NCI-H1105 treated with DMSO at 0.1 percent for 48 hours (cell line): ENCODE results near the gene POLR3C.
"Not testable (repeated sequence)": the region's sequence is repeated elsewhere in the genome, so short reads cannot be mapped to it uniquely, and the experiment has no call there.

Source experiments
- DNase-seq: peaks from one replicate; lab custom pipeline; 2025; lab: John Stamatoyannopoulos, UW

Gene POLR3C, protein sequence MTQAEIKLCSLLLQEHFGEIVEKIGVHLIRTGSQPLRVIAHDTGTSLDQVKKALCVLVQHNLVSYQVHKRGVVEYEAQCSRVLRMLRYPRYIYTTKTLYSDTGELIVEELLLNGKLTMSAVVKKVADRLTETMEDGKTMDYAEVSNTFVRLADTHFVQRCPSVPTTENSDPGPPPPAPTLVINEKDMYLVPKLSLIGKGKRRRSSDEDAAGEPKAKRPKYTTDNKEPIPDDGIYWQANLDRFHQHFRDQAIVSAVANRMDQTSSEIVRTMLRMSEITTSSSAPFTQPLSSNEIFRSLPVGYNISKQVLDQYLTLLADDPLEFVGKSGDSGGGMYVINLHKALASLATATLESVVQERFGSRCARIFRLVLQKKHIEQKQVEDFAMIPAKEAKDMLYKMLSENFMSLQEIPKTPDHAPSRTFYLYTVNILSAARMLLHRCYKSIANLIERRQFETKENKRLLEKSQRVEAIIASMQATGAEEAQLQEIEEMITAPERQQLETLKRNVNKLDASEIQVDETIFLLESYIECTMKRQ

DNA sequence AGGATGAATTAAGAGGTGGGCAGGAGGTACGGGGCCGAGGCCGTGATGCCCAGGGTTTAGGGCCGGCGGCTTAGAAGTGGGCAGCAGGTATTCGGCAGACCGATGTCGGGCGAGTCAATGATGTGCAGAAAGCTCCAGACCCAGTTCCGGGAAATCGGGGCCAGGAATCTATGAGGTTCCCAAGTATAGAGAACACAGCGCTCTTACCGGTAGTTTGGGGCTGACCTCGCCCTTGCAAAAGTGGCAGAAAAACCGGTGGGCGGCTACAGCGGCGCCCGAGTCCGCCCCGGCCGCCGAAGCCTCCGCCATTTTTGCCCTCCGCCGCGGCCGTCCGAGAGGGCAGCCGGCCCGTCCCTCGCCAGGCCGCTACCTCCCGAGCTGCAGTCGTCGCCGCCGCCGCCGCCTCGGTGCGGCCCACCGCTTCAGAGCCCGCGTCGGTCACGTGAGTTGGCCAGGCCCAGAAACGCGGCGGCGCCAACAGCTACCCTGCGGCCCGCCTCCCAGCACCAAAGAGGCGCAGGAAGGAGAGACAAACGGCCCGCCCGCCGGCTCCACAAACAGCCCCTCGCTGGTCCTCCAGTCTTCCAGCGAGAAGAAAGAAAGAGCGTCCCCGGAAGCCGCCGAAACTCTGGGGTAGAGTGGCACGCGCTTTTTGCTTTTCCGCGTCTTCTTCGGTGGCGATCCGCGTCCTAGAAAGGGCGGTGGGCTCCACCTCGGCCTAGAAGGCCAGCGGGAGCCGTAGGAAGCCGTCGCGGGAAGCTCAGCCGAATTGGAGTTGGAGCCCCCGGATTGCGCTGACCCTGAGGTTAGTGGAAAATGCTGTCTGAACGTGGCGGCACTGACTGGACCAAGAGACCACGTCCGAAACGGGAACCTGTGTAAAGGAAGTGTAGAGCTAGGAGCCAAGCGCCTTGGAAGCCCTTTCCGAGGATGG is at the start of gene POLR3C, which contains the start of gene RNF115:
Gene POLR3C, plus strand, starts transcription at position 636 of the 934 bp plus-strand sequence. CDS start 1,577 bp downstream, outside the sequence.
Gene RNF115, minus strand, starts transcription at position 531 of the 934 bp plus-strand sequence. Its CDS starts 222 bp downstream, at position 309.
- DNase-seq, result peak; percentile 94

DNA sequence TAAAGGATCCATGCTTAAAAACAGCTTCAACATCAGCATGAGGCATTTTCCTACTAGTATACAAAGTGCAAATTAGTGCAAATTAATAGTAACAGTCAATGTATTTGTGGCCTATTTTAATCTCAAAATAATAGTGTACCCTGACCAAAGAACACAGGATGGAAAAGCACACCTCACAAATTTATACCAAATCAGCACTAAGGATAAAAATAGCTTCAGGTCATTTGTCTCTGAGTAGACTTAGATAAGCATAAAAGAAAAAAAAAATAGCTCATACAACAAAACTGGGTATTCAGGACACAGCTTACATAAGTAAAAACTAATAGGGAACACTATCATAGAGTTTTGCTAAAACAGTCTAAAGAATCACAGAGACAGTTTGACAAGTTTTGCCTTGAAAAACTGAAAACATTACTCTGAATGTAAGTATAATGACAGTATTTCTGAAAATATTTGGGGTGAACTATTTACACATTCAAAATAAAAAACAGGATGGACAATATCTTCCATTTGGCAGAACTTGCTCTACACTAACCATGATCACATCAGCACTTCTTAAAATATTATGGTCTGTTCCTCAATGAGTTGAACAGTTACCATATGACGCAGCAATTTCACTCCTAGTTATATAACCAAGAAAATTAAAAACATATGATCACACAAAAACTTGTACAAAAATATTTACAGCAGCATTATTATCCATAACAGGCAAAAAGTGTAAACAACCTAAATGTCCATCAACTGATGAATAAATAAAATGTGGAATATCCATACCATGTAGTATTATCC is 46.4 kb upstream of the POLR3C start:
- DNase-seq, result no peak

DNA sequence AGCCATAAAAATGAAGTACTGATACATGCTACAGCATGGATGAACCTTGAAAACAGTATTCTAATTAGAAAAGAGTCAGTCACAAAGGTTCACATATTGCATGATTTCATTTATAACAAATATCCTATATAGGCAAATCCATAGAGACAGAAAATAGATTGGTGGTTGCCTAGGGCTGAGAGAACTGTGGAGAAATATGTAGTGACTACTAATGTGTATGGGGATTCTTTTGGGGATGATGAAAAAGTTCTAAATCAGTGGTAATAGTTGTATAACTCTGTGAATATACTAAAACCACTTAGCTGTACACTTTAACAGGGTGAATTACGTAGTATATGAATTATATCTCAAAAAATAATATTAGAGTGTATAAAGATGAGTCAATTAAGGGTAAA is 45.9 kb upstream of the POLR3C start:
- no peak for DNase-seq

DNA sequence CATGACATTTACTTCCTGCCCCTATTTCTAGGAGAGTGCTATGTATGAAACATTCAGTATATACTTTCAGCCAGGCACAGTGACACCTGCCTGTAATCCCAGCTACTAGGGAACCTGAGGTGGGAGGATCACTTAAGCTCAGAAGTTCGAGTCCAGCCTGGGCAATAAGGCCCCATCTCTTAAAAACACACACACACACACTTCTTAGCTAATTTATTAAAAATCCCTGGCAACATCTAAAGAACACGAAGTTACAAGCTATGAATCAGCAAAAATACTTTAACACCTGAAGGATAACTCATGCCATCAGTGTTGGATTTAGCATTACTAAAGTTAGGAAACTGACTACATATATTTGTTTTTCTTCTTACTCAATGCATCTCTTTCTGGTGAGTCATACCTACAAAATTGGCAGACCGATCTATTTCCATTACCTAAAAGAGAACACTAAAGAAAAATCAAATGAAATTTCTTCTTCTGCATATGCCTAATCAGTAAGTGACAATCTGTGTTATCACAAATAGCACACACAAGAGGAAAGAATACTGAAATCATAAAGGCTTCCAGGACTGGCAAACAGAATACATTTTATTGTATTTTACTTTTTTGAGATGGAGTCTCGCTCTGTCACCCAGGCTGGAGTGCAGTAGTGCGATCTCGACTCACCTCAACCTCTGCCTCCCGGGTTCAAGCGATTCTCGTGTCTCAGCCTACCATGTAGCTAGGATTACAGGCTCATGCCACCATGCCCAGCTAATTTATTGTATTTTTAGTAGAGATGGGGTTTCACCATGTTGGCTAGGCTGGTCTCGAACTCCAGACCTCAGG is 41.5 kb upstream of the POLR3C start:
- no peak for DNase-seq

DNA sequence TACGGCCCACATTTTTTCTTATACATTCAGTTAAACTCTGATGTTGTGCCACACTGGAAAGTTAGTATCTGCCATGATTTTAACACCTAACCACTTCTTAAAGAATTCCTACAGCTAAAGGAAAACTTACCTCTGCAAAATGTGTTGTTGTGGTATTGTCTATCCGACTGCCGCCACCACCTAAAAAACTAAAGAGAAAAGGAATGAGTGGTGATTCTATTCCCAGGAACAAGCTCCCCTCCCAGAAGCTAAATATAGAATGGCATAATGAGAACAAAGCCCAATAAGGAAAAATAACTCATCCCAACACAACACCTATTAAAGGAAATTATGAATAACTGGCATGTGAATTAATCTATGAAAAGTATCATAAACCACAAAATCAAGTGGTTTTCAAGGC is 39.6 kb upstream of the POLR3C start:
- no peak for DNase-seq

DNA sequence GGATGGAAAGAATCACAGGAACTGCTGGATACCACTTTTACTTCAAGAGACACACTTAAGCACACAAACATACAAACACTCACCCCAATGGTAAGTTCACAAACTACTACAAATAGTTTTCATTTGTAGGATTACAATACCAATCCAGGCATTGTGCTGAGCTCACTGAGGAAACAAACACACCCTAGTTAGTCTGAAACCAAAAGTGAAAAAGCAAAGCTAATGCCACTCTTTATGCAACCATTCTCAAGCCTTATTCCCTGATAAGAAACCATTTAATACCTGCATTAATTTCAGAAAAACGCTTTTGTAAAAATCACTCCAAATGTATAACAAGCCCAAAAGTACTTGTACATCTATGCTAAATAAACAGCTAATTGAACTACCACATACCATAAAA is 38.5 kb upstream of the POLR3C start:
- DNase-seq, result no peak

DNA sequence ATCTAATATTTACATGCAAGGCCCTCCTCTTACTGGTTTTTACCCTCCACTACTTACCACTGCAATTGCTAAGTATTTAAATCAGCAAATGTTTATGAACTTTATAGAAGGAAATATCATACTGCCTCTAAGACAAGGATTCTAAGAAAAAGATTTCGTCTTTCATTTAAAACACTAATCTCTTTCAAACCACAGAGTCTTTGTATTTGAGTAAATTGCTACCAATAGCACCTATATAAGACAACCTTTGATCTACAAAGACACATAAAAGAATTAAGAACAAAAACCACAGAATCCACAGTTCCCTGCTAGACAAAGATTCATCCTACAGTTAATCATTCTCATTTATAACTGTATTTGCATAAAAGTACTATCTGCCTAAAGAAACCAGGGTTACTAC is 37.7 kb upstream of the POLR3C start:
- no peak for DNase-seq

DNA sequence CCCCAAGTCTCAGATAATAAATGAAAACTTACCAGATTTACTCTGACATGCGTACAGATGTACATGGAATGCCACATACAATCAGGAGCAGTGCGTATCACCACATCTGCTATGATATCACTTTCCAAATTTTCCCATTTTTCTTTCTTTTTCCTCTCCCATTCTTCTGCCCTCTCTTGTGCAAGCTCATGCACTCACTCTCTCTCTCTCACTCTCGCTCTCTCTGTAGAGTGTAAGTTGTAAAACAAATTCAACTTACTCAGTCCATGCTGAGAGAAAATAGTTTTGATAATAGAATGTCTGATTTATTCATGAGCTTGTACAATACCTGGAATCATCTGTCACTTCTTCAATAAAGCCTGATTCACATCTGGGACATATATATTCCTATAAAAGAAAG is 35.4 kb upstream of the POLR3C start:
- DNase-seq, result no peak

DNA sequence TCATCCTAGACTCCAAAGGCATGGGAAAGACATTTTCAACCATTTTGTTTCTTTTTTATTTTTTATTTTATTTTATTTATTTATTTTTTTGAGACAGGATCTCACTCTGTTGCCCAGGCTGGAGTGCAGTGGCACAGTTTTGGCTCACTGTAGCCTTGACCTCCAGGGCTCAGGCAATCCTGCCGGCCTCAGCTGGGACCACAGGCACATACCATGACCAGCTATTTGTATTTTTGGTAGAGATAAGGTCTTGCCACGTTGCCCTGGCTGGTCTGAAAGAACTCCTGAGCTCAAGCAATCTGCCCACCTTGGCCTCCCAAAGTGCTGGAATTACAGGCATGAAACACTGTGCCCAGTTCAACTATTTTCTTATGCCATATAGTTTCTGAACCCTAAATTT is 32.1 kb upstream of the POLR3C start:
- DNase-seq, result not testable (repeated sequence)

DNA sequence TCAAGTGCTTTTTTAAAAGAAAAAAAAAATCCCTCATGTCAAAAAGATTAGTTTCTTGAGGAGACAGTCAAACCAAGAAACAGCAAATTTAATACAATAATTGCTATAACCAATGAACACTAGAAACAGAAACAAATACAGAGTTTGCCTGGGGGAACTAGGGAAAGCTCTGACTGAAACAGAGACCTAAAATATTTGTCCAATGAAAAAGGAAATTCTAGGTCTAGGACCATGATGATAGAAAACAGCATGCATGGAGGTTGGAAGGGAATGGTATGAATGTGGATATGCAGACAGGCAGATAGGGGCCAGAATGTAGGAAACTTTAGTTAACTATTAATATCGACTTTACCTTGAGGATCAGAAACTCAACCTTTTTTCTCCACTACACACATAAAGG is 31.5 kb upstream of the POLR3C start:
- no peak for DNase-seq

DNA sequence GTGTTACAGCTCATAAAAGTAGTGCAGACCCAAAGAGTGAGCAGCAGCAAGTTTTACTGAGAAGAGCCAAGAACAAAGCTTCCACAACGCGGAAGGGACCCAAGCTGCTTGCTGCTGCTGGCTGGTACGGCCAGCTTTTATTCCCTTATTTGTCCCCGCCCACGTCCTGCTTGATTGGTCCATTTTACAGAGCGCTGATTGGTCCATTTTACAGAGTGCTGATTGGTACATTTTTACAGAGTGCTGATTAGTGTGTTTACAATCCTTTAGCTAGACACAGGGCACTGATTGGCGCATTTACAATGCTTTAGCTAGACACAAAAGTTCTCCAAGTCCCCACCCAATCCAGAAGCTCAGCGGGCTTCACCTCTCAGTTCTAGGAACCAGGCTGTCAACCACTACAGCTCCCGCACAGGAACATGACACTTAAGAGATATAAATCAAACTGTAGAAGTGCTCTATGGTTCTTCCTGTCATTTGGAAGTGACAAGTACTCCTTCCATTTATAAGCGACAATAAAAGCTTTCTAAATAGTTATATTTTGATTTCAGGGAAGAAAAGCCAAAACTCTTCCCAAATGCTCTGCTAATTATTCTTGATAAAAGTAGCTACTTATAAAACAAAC is 28.6 kb upstream of the POLR3C start:
- no peak for DNase-seq

DNA sequence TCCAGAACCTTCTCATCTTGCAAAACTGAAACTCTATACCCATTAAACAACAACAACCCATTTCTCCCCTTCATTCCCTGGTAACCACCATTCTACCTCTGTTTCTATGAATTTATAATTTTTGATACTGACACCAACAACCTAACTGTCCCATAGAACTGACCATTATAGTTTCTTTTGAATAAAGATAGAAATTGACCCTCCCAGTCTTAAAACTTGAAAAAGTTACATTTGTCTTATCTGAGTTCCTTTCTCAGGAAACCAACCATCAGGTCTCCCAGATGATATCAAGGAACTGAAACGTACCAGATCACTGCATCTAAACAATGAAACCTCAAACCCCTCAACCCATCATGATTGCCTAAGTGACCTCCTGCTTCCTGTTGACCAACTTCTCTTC is 27.2 kb upstream of the POLR3C start:
- no peak for DNase-seq

DNA sequence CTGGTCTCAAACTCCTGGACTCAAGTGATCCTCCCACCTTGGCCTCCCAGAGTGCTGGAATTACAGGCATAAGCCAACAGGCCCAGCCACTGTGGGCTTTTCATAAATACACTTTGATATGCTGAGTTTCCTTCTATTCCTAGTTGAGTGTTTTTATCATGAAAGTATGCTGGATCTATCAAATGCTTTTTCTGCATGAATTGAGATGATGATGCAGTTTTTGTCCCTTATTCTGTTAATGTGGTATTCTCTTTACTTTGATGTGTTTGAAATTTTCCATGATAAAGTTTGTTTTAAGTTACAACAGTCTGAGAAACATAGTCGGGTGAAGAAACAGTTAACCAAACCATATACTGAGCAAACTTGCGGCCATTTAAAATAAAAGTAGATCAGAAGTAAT is 24.2 kb upstream of the POLR3C start:
- DNase-seq, result no peak

DNA sequence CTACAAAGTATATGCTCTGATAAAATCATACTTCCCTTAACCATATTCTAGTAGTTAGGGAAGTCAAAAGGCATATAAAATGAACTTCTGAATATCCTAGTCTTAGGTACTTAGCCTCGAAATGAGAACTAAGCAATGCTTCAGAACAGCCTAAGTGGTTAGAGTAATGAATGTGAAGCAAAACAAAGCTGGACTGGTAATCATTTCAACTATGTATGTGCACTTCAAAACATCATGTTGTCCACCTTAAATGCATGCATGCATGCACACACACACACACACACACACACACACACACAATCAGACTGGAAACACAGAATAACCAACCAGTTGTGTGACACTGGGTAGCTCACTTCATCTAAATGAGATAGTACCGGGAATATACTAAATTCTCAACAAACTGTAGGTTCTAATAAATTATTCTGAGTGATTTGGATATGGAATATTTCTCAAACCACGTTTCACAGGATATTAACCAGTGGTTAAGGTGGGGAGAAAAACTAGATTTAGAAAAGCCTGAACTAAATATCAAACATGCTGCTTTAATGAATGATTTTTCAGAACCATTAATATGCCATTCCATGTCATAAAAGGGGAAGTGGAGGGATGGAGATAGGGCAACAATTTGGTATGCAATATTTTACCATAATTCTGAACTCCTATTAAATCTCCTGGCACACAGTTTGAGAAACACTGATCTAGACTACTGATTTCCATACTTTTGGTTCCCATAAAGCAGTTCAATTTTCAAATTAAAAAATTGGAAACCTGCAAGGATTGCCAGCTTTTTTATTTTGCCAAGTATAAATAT is 19.6 kb upstream of the POLR3C start:
- no peak for DNase-seq

DNA sequence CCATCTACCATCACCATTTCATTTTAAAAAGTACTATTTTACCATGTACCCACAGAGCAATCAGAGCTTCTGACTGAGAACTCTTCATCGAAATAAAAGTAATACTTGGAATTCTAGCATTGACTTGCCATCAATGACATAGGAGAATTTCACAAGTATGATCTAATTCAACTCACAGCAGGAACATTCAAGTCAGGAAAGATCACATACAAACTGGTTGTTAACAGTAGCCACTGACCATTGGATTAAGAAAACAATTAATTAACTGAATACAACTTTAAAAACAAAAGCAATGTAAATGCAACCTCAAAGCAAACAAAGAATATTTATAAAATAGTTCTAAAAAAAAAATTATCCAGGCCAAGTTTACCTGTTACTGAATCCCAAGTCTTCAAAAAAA is 18.9 kb upstream of the POLR3C start:
- DNase-seq, result no peak

DNA sequence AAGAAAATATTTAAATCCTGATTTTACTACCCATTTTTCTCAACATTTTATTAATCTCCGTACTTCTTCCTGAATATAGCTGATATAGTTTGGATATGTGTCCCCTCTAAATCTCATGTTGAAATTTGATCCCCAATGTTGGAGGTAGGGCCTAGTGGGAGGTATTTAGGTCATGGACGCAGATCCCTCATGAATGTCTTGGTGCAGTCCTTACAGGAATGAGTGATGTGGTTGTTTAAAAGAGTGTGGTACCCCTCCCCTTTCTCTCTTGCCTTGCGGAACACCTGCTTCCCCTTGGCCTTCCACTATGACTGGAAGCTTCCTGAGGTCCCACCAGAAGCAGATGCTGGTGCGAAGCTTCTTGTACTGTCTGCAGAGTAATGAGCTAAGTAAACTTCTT is 17.6 kb upstream of the POLR3C start:
- no peak for DNase-seq

DNA sequence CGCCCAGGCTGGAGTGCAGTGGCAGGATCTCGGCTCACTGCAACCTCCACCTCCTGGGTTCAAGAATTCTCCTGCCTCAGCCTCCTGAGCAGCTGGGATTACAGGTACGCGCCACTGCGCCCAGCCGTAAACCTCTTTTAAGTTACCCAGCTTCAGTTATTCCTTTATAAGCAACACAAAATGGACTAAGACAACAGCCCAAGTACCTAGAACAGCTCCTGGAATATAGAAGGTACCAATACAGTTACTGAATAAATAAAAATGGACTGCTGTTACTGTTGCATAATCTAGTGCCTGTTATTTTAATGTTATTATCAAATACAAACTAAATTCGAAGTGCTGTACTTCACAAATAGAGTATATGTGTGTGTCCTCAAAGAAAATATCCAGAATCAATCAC is 17.2 kb upstream of the POLR3C start:
- DNase-seq, result no peak

DNA sequence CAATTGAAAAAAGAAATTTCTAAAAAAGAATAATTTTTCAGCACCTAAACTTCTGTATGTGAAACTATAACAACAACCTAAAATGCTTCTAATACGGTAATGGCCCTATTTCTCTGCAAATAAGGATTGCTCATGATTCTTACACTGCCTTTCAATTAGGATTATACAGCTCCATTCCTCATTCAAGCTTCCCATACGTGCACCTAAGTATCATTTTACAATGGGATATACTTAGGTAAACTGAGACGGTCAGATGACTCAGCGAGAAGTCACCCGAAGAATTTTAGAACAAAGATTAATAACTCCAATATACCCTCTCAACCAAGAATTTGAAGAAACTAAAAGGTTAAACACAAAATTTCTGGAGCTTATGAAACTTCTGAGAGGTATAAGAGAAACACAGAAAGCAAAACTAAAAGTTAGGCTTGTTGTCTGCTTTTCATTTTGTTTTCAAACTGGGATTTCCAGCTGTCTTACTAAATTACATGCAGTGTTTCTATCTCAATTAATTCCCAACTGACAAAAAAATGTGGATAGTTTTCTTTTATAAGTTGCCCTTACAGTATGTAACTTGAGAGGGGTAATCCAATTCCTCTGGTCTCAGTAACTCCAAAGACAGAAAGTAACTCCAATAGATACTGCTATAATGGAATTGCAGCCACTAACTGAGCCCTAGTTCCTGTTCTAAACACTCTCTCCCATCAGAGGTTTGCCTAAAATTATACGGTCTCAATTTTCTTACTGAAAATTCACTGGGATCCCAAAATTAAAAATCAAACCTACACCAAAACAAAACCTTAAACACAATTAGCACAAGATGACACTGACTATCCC is 10.8 kb upstream of the POLR3C start:
- DNase-seq, result not testable (repeated sequence)

DNA sequence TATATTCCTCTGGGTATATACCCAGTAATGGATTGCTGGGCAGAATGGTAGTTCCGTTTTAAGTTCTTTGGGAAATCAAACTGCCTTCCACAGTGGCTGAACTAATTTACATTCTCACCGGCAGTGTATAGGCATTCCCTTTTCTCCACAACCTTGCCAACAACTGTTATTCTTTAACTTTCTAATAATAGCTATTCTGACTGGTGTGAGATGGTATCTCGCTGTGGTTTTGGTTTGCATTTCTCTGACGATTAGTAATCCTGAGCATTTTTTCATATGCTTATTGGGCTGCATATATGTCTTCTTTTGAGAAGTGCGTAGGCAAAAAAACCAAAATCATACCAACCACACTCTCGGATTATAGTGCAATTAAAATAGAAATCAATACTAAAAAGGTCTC is 5.9 kb upstream of the POLR3C start:
- DNase-seq, result not testable (repeated sequence)
